Activated T-helper 2 cell treated with anti-CD3 and anti-CD28 coated beads, Interferon-gamma antibody, Interleukin-2, Interleukin-4, amounts not matched to agents 10 μg/mL and 5 μg/mL and 100 μg/mL, durations not matched to agents 14 hours and 24 hours and 36 hours (primary cell): Measurements from ENCODE around the gene CLHC1. TPM values are rescaled to one million over a fixed set of nuclear protein-coding genes. Genes with fewer than 3 reads are reported as not detected.
"Not testable (repeated sequence)": the region's sequence is repeated elsewhere in the genome, so short reads cannot be mapped to it uniquely, and the experiment has no call there.

ENCODE experiments used
- DNase-seq: peaks from one replicate; pipeline ENCODE4 v3.0.0; 2021; ENCODE audit warnings: low spot score
- H3K27ac Mint-ChIP-seq: one replicate; pipeline ENCODE4 v1.8.0; 2021; ENCODE audit warnings: mixed read lengths
- H3K27me3 Mint-ChIP-seq: one replicate; pipeline ENCODE4 v1.8.0; 2021; ENCODE audit warnings: low read depth, mixed read lengths
- H3K36me3 Mint-ChIP-seq: one replicate; pipeline ENCODE4 v1.8.0; 2021; ENCODE audit warnings: low read depth, mixed read lengths
- H3K4me1 Mint-ChIP-seq: one replicate; pipeline ENCODE4 v1.8.0; 2021; ENCODE audit warnings: low read depth, mixed read lengths
- H3K4me3 Mint-ChIP-seq: one replicate; pipeline ENCODE4 v1.8.0; 2021; ENCODE audit warnings: low read depth, mild to moderate bottlenecking, moderate library complexity, mixed read lengths
- H3K9me3 Mint-ChIP-seq: one replicate; pipeline ENCODE4 v1.8.0; 2021; ENCODE audit warnings: mixed read lengths
- intact Hi-C: fragments of 100-400 bp; cut with micrococcal nuclease; formaldehyde crosslinking; loops from one replicate; pipeline ENCODE4 v1.15.1; 2023
- total RNA-seq: library from RNA; stranded (reverse); gene quantifications from 2 replicates; pipeline ENCODE4 v1.2.3, GENCODE V29; 2022

Gene CLHC1
- total RNA-seq, 1 donor from 2014 or later = 12.0 TPM

GRCh38 chr2:55152475-55153412 is 79.3 kb downstream of the CLHC1 start:
- no peaks in the 10 kb centered on the region for H3K36me3 Mint-ChIP-seq
- no peak overlapping the region for H3K4me3 Mint-ChIP-seq
- H3K27ac Mint-ChIP-seq = no peak overlapping the region
- H3K9me3 Mint-ChIP-seq = no peaks in the 10 kb centered on the region
- intact Hi-C loops = no loop called here
- no peaks in the 10 kb centered on the region for H3K27me3 Mint-ChIP-seq
- peaks cover 8% of the 10 kb centered on the region for H3K4me1 Mint-ChIP-seq
- DNase-seq = no peak

GRCh38 chr2:55151733-55152433 is 80.2 kb downstream of the CLHC1 start:
- no peak for DNase-seq
- Mint-ChIP-seq H3K27me3 (no peaks in the 10 kb centered on the region), H3K4me3 (no peak overlapping the region), H3K4me1 (peaks cover 2% of the 10 kb centered on the region), H3K36me3 (no peaks in the 10 kb centered on the region), H3K9me3 (no peaks in the 10 kb centered on the region), H3K27ac (no peak overlapping the region)
- intact Hi-C loops = no loop called here

GRCh38 chr2:55150834-55151233 is 81.3 kb downstream of the CLHC1 start:
- H3K36me3 Mint-ChIP-seq = no peaks in the 10 kb centered on the region
- H3K27me3 Mint-ChIP-seq = no peaks in the 10 kb centered on the region
- intact Hi-C loops = no loop called here
- no peaks in the 10 kb centered on the region for H3K9me3 Mint-ChIP-seq
- no peak overlapping the region for H3K27ac Mint-ChIP-seq
- H3K4me1 Mint-ChIP-seq = peaks cover 2% of the 10 kb centered on the region
- H3K4me3 Mint-ChIP-seq = no peak overlapping the region
- no peak for DNase-seq

- H3K27ac Mint-ChIP-seq = no peak overlapping the region
- H3K4me1 Mint-ChIP-seq = peaks cover 2% of the 10 kb centered on the region
- no peak overlapping the region for H3K4me3 Mint-ChIP-seq
- no peaks in the 10 kb centered on the region for H3K9me3 Mint-ChIP-seq
- H3K27me3 Mint-ChIP-seq = no peaks in the 10 kb centered on the region
- no peak for DNase-seq
- intact Hi-C loops = no loop called here
- H3K36me3 Mint-ChIP-seq = no peaks in the 10 kb centered on the region
Measured at GRCh38 chr2:55148269-55148668, 83.8 kb downstream of the CLHC1 start.

- intact Hi-C loops = no loop called here
- no peaks in the 10 kb centered on the region for H3K9me3 Mint-ChIP-seq
- peaks cover 3% of the 10 kb centered on the region for H3K4me1 Mint-ChIP-seq
- no peaks in the 10 kb centered on the region for H3K36me3 Mint-ChIP-seq
- H3K27ac Mint-ChIP-seq = no peak overlapping the region
- no peaks in the 10 kb centered on the region for H3K27me3 Mint-ChIP-seq
- H3K4me3 Mint-ChIP-seq = no peak overlapping the region
- DNase-seq = no peak
Measured at GRCh38 chr2:55147531-55147930, 84.6 kb downstream of the CLHC1 start.

GRCh38 chr2:55147041-55147440 is 85.1 kb downstream of the CLHC1 start:
- H3K4me1 Mint-ChIP-seq = peaks cover 7% of the 10 kb centered on the region
- no peak for DNase-seq
- no peaks in the 10 kb centered on the region for H3K36me3 Mint-ChIP-seq
- H3K27me3 Mint-ChIP-seq = no peaks in the 10 kb centered on the region
- no peak overlapping the region for H3K4me3 Mint-ChIP-seq
- intact Hi-C loops = no loop called here
- no peak overlapping the region for H3K27ac Mint-ChIP-seq
- H3K9me3 Mint-ChIP-seq = no peaks in the 10 kb centered on the region

- Mint-ChIP-seq H3K9me3 (no peaks in the 10 kb centered on the region), H3K4me3 (no peak overlapping the region), H3K27ac (no peak overlapping the region), H3K36me3 (no peaks in the 10 kb centered on the region), H3K4me1 (peaks cover 12% of the 10 kb centered on the region), H3K27me3 (no peaks in the 10 kb centered on the region)
- intact Hi-C loops = no loop called here
- DNase-seq = no peak
Measured at GRCh38 chr2:55146263-55146662, 85.8 kb downstream of the CLHC1 start.

GRCh38 chr2:55144922-55145820 is 86.9 kb downstream of the CLHC1 start:
- intact Hi-C loops = no loop called here
- DNase-seq = no peak
- Mint-ChIP-seq H3K4me1 (peaks cover 19% of the 10 kb centered on the region), H3K36me3 (no peaks in the 10 kb centered on the region), H3K9me3 (no peaks in the 10 kb centered on the region), H3K4me3 (no peak overlapping the region), H3K27me3 (no peaks in the 10 kb centered on the region), H3K27ac (no peak overlapping the region)

GRCh38 chr2:55143706-55144105 is 88.4 kb downstream of the CLHC1 start:
- H3K4me3 Mint-ChIP-seq, H3K9me3 Mint-ChIP-seq, DNase-seq, H3K36me3 Mint-ChIP-seq, H3K27me3 Mint-ChIP-seq, intact Hi-C loops, H3K27ac Mint-ChIP-seq: not testable (repeated sequence)
- peaks cover 19% of the 10 kb centered on the region for H3K4me1 Mint-ChIP-seq

GRCh38 chr2:55142518-55142917 is 89.6 kb downstream of the CLHC1 start:
- intact Hi-C loops = no loop called here
- Mint-ChIP-seq H3K27ac (no peak overlapping the region), H3K4me1 (peaks cover 17% of the 10 kb centered on the region), H3K9me3 (no peaks in the 10 kb centered on the region), H3K4me3 (no peak overlapping the region), H3K27me3 (no peaks in the 10 kb centered on the region), H3K36me3 (no peaks in the 10 kb centered on the region)
- DNase-seq = no peak

- no peaks in the 10 kb centered on the region for H3K36me3 Mint-ChIP-seq
- intact Hi-C loops = no loop called here
- H3K27me3 Mint-ChIP-seq = no peaks in the 10 kb centered on the region
- peaks cover 17% of the 10 kb centered on the region for H3K4me1 Mint-ChIP-seq
- H3K4me3 Mint-ChIP-seq = no peak overlapping the region
- no peaks in the 10 kb centered on the region for H3K9me3 Mint-ChIP-seq
- no peak overlapping the region for H3K27ac Mint-ChIP-seq
- no peak for DNase-seq
Measured at GRCh38 chr2:55141572-55142413, 90.3 kb downstream of the CLHC1 start.
